ENCODE data around the gene BST1. TPM values are rescaled to one million over a fixed set of nuclear protein-coding genes. Genes with fewer than 3 reads are reported as not detected.

Gene BST1
- total and polyA plus RNA-seq, 2 of the 8 experiments (the other 6 are each of a cell fraction or from before 2014, with no cell fraction given): 0.52 to 0.54 TPM

DNA sequence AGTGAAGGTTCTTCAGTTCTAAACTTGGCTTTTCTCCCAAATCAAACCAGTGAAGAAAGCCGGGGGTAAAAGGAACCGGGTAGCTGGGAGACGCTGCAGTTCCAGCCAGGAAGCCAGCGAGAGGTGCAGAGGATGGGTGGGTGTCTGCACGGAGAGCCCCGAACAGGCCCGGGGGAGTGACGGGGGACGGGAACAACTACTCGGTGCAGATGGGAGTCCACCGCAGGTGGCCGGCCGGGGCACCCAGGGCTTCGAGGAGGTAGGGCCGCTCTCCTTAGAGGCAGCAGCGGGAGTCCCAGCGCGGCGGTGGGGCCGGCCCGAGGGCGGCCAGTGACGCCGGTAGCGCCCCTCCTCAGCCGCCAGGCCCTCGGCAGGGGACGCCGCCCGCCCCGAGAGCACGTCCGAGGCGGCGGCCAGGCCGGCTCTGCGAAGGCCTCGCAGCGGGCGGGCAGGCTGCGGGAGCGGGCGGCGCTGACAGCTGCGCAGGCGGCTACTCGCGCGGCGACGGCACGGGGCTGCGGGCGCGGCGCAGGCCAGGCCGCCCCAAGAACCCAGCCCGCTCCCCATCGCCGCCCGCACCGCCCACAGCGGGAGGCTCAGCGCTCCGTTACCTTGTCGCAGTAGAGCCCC lies 48.2 kb upstream of the BST1 start:
- H4K91ac ChIP-seq (replicated peaks; ENCODE audit: insufficient read length, low read length): peak overlapping the region; percentile 86
- no peak overlapping the region for H2BK15ac ChIP-seq (ENCODE audit: low read length)
- H3K4me2 ChIP-seq (ENCODE audit: insufficient read depth in 1 of 2, low read depth in 2 of 2, low read length in 2 of 2): peak overlapping the region; percentile 84 to 95
- peak overlapping the region; percentile 70 to 99 (median 89) for H3K9ac ChIP-seq (replicated peaks in 1 of 4; ENCODE audit: extremely low read depth in 1 of 4, low read depth in 3 of 4, low read length in 3 of 4)
- ChIA-PET CTCF (ENCODE audit: partially characterized antibody) (interaction anchor here (1.0 to 2.4 kb wide), 7 partner anchors 9 to 180 kb away, joined by 3 to 7 read pairs (median 4); no protein-coding TSS in a partner anchor), POLR2A (ENCODE audit: partially characterized antibody) (interaction anchor here (0.6 to 6.9 kb wide), 15 partner anchors 10 to 1358 kb away, joined by 3 to 64 read pairs (median 3); partner anchors contain the start of genes CC2D2A and FAM200B)
- H3K9me3 ChIP-seq (ENCODE audit: insufficient read depth in 2 of 2, low read depth in 1 of 2, low read length in 1 of 2): no peaks in the 10 kb centered on the region
- H3K79me2 ChIP-seq (ENCODE audit: control insufficient read depth in 1 of 2, insufficient read depth in 2 of 2, low read length in 2 of 2): peaks cover 0 to 45% of the 10 kb centered on the region in 2 experiments; a peak in 2 of 4 replicates
- H2BK5ac ChIP-seq (ENCODE audit: low read depth, low read length): peak overlapping the region; percentile 90; the same call in 1 of the 2 replicates
- H3K36me3 ChIP-seq (ENCODE audit: control insufficient read depth in 2 of 4, insufficient read depth in 4 of 4, low read length in 3 of 4): peaks cover 0 to 2% (median 0%) of the 10 kb centered on the region in 4 experiments; a peak in 1 of 8 replicates
- 1% methylated on average over 43 of the region's 66 CpGs; no CpG with 5 or more reads in 1 of the 2 experiments for WGBS, 2 experiments (ENCODE audit: extremely low coverage in 1 of 2, insufficient coverage in 1 of 2, insufficient read length in 1 of 2, insufficient replicate concordance in 2 of 2, low coverage in 1 of 2, low lambda C conversion rate in 2 of 2, missing lambda C conversion rate in 1 of 2)
- H2AK5ac ChIP-seq (ENCODE audit: low read depth, low read length): no peak overlapping the region
- H3K23ac ChIP-seq (ENCODE audit: insufficient read length): peak overlapping the region; percentile 77
- peak overlapping the region; percentile 52 for H3K56ac ChIP-seq (replicated peaks; ENCODE audit: insufficient read length, low read depth, low read length)
- H3K4me3 ChIP-seq (ENCODE audit: extremely low read depth in 1 of 4, insufficient read depth in 2 of 4, low read depth in 3 of 4, low read length in 4 of 4): peak overlapping the region; percentile 82 to 88 (median 86)
- peak overlapping the region; percentile 97 for H3K18ac ChIP-seq (ENCODE audit: extremely low read depth, low read length)
- H2BK20ac ChIP-seq (ENCODE audit: low read length): no peak overlapping the region
- H3K23me2 ChIP-seq (ENCODE audit: low read depth, low read length): peaks cover 7% of the 10 kb centered on the region
- DNase-seq (ENCODE audit: low read depth in 1 of 2, low spot score in 2 of 2) (no peak), FAIRE-seq (no peak)
- peak overlapping the region; percentile 93 for H3K14ac ChIP-seq (ENCODE audit: insufficient read length)
- peak overlapping the region; percentile 69 for H3K4ac ChIP-seq (replicated peaks; ENCODE audit: insufficient read length, low read depth, low read length)
- peak overlapping the region; percentile 81; the same call in 1 of the 2 replicates for H2AFZ ChIP-seq (ENCODE audit: low read length)
- H4K5ac ChIP-seq (ENCODE audit: insufficient read length, low read depth, low read length): peak overlapping the region; percentile 99
- no peak overlapping the region for H2BK120ac ChIP-seq (replicated peaks; ENCODE audit: low read depth, low read length)
- H4K20me1 ChIP-seq (replicated peaks in 1 of 2; ENCODE audit: control insufficient read depth in 1 of 2, insufficient read depth in 2 of 2, low read length in 2 of 2): no peaks in the 10 kb centered on the region
- peak overlapping the region; percentile 95; the same call in 1 of the 2 replicates for H4K8ac ChIP-seq (ENCODE audit: extremely low read depth, insufficient read depth, low read length)
- H2BK12ac ChIP-seq (ENCODE audit: low read depth, low read length): no peak overlapping the region
- no peaks in the 10 kb centered on the region for H3K27me3 ChIP-seq (replicated peaks in 1 of 4; ENCODE audit: control insufficient read depth in 3 of 4, extremely low read depth in 1 of 4, insufficient read depth in 3 of 4, low read length in 3 of 4)
- H3K4me1 ChIP-seq (replicated peaks in 1 of 4; ENCODE audit: control insufficient read depth in 3 of 4, insufficient read depth in 4 of 4, low read length in 3 of 4): peaks cover 2 to 11% (median 5%) of the 10 kb centered on the region in 4 experiments; a peak in 5 of 7 replicates
- H3K79me1 ChIP-seq (ENCODE audit: low read depth, low read length): no peaks in the 10 kb centered on the region
- H3K27ac ChIP-seq (ENCODE audit: low read depth, low read length): peak overlapping the region; percentile 76
- peak; percentile 0 for TF ChIP-seq ASH2L (IDR thresholded peaks at IDR 0.05; ENCODE audit: low read length)
- TF ChIP-seq CBX8 (IDR thresholded peaks at IDR 0.05; ENCODE audit: borderline replicate concordance, low read depth, low read length): no peak
- peak in 1 of 2 experiments; percentile 21; a peak in 1 of 3 replicates for TF ChIP-seq POLR2A (IDR thresholded peaks at IDR 0.05; ENCODE audit: control extremely low read depth in 1 of 2, low read depth in 2 of 2, low read length in 2 of 2)
- no peak for TF ChIP-seq MAFK (IDR thresholded peaks at IDR 0.05; ENCODE audit: low read depth, low read length)
- TF ChIP-seq TBP (IDR thresholded peaks at IDR 0.05; ENCODE audit: low read depth, low read length): 0 out of 2 replicates have a peak, but pooled peaks have one; percentile 17
- no peak for TF ChIP-seq TEAD4 (IDR thresholded peaks at IDR 0.05; ENCODE audit: low read depth, low read length)
- TF ChIP-seq SAP30 (IDR thresholded peaks at IDR 0.05; ENCODE audit: insufficient read depth, insufficient replicate concordance, low read length): no peak
- no peak for TF ChIP-seq KDM5A (IDR thresholded peaks at IDR 0.05; ENCODE audit: low read length)
- TF ChIP-seq SIN3A (conservative IDR thresholded peaks at IDR 0.05 in 1 of 2, IDR thresholded peaks at IDR 0.05 in 1 of 2; ENCODE audit: low read depth in 1 of 2, low read length in 2 of 2): peak; percentile 12 to 46; a peak in 1 of 4 replicates
- TF ChIP-seq PHF8 (conservative IDR thresholded peaks at IDR 0.05; ENCODE audit: low read depth, low read length): peak; percentile 63
- TF ChIP-seq, protein P1, sequence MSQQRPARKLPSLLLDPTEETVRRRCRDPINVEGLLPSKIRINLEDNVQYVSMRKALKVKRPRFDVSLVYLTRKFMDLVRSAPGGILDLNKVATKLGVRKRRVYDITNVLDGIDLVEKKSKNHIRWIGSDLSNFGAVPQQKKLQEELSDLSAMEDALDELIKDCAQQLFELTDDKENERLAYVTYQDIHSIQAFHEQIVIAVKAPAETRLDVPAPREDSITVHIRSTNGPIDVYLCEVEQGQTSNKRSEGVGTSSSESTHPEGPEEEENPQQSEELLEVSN (IDR thresholded peaks at IDR 0.05): no peak
